ENCODE measurements around the gene MORF4L2.

The MORF4L2 gene

GRCh38 chrX:103626855-103627254, 59.6 kb downstream of the MORF4L2 start:
- Histone ChIP-seq H3K79me2 (ENCODE audit: insufficient read depth, low read depth) (no peaks in the 10 kb centered on the region), H3K27me3 (ENCODE audit: insufficient read depth, low read depth) (no peaks in the 10 kb centered on the region), H3K4me1 (ENCODE audit: low read depth, poor library complexity, severe bottlenecking) (peaks cover 4% of the 10 kb centered on the region), H3K4me3 (IDR thresholded peaks at IDR 0.05; ENCODE audit: insufficient read depth, low read depth, low read length) (no peak overlapping the region), H4K20me1 (ENCODE audit: insufficient read depth) (no peaks in the 10 kb centered on the region), H3K4me2 (no peak overlapping the region), H3K27ac (no peak overlapping the region), H3K9ac (no peak overlapping the region), H3K36me3 (ENCODE audit: insufficient read depth) (no peaks in the 10 kb centered on the region), H2AFZ (ENCODE audit: low read depth) (no peak overlapping the region)
- no peak for TF ChIP-seq CTCF (conservative IDR thresholded peaks at IDR 0.05; ENCODE audit: low read depth, low read length)

Measured in KMS-11 (cell line).